ENCODE data around the gene MMP12.
"Not testable (repeated sequence)": the region's sequence is repeated elsewhere in the genome, so short reads cannot be mapped to it uniquely, and the experiment has no call there.

MMP12 gene

DNA sequence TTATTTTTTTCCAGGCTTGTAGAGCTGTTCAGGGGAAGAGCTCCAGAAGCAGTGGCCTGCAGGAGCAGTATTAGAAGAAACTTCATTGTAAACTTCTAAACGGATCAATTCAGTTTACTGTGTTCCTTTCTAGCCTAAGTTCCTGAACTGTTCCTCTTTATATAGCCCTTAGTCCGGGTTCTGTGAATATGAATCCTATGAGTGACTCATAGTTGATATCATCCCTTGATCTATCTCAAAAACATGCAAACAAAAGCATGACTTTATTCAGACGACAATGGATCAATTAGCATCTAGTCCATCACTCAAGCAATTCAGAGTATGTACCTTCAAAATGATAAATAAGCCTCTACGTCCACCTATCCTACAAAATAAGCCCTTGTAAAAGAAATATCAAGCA, at the start of gene MMP12:
Gene MMP12, minus strand, starts transcription at position 131 of the 400 bp plus-strand sequence. Its CDS starts 45 bp downstream, at position 86.
- FAIRE-seq (no peak), DNase-seq (ENCODE audit: extremely low spot score, insufficient read length, low read depth) (no peak)

DNA sequence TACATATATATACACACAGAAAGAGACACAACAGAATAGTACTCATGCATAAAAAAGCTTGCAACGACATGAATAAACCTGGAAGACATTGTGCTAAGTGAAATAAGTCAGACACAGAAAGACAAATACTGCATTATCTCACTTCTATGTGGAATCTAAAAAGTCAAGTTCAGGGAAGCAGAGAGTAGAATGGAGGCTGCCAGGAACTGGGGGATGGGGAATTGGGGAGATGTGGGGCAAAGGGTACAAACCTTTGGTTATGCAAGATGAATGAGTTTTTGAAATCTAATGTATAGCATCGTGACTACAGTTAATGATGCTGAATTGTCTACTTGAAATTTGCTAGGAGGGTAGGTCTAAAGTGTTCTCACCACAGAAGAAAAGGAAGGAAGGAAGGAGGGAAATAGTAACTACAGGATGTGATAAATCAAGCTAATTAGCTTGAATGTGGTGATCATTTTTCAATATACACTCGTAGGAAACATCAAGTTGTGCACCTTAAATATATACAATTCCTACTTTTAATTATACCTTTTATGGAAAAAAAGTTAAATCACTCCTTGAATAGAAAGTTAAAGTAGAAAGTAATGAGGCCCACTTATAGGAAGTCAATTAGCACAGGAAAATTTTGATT, 46.9 kb upstream of the MMP12 start:
- FAIRE-seq = no peak

GRCh38 chr11:102920118-102920684, 45.4 kb upstream of the MMP12 start:
- DNase-seq (ENCODE audit: extremely low spot score, insufficient read length, low read depth) (no peak), FAIRE-seq (peak; percentile 62)

More for the DNA sequence above, 46.9 kb upstream of the MMP12 start:
- DNase-seq (ENCODE audit: extremely low spot score, insufficient read length, low read depth) = no peak

- FAIRE-seq (no peak), DNase-seq (ENCODE audit: extremely low spot score, insufficient read length, low read depth) (no peak)
Observed at GRCh38 chr11:102915044-102915375, 40.2 kb upstream of the MMP12 start.

- FAIRE-seq = no peak
- DNase-seq (ENCODE audit: extremely low spot score, insufficient read length, low read depth) = no peak
Observed at GRCh38 chr11:102914238-102915043, 39.7 kb upstream of the MMP12 start.

DNA sequence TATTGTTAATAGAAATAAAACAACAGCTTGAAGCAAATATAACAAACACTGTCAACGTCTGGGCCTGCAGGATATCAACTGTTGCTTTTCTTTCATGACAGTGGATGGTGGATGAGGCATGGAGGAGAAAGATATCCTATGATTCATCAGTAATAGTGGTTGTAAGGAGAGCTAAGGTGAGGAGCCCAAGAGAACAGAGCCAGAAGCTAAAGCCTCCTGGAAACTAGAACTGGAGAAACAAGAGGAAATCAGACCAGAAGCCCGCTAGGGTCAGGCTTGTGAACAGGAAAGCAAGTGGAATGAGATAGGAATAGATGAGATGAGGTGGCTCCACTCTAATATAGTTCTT, 37.7 kb upstream of the MMP12 start:
- no peak for DNase-seq (ENCODE audit: extremely low spot score, insufficient read length, low read depth)
- FAIRE-seq = no peak

GRCh38 chr11:102911758-102912481, 37.1 kb upstream of the MMP12 start:
- FAIRE-seq (no peak), DNase-seq (ENCODE audit: extremely low spot score, insufficient read length, low read depth) (no peak)

- not testable (repeated sequence) for DNase-seq (ENCODE audit: extremely low spot score, insufficient read length, low read depth); FAIRE-seq
Observed at GRCh38 chr11:102905848-102906247, 31.1 kb upstream of the MMP12 start.

DNA sequence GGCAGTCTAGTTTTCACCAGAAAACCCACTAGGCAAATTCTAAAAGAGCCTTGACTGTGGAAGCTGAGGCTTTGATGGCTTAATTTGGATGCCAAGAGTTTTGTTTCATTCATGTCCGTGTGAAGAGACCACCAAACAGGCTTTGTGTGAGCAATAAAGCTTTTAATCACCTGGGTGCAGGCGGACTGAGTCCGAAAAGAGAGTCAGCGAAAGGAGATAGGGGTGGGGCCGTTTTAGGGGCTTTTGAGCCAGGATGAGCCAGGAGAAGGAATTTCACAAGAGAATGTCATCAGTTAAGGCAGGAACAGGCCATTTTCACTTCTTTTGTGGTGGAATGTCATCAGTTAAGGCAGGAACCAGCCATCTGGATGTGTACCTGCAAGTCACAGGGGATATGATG, 29.1 kb upstream of the MMP12 start:
- DNase-seq (ENCODE audit: extremely low spot score, insufficient read length, low read depth); FAIRE-seq: not testable (repeated sequence)

- no peak for DNase-seq (ENCODE audit: extremely low spot score, insufficient read length, low read depth)
Observed at GRCh38 chr11:102900346-102900745, 25.6 kb upstream of the MMP12 start.

DNA sequence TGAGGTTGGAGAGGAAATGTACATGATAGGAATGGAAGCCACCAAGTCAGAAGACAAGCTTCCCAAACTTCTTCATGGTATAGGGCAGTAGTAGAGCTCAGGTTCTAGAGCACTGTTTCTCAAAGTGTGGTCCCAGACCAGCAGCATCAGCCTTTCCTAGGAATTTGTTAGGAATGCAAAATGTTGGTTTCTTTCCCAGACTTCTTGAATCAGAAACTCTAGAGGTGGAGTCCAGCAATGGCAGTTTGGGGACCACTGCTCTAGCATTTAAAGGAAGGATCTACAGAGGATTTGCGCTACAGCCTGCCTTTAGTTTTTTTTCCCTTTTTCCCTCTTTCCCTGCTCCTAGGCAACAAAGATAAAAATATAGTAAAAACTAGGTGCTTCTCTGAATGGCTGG, 17.0 kb upstream of the MMP12 start:
- DNase-seq (ENCODE audit: extremely low spot score, insufficient read length, low read depth) = no peak
- no peak for FAIRE-seq

More at GRCh38 chr11:102900346-102900745, 25.6 kb upstream of the MMP12 start:
- no peak for FAIRE-seq

DNA sequence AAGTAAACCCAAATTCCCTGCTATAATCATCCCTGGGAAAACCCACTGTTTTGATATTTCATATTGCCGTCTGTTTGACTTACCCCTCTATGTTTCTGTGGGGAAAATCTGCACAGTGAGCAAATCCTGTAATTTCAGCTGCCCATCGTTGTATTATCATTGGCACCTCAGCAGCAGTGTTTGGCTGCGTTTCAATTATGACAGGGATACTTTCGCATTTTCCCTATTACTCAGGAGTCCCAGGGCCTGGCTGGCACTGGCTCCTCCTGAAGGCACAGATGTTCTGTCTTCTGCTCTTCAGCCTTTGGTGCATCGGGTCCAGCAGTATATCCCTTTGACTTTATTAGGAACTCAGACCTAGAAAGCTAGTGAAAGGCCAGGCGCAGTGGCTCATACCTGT, 12.2 kb upstream of the MMP12 start:
- DNase-seq (ENCODE audit: extremely low spot score, insufficient read length, low read depth) = no peak
- FAIRE-seq = no peak

GRCh38 chr11:102883141-102883540, 8.4 kb upstream of the MMP12 start:
- FAIRE-seq = no peak
- no peak for DNase-seq (ENCODE audit: extremely low spot score, insufficient read length, low read depth)

GRCh38 chr11:102882389-102883024, 7.7 kb upstream of the MMP12 start:
- FAIRE-seq = peak; percentile 63

GRCh38 chr11:102879801-102880200, 5.0 kb upstream of the MMP12 start:
- DNase-seq (ENCODE audit: extremely low spot score, insufficient read length, low read depth) (no peak), FAIRE-seq (no peak)

More at GRCh38 chr11:102882389-102883024, 7.7 kb upstream of the MMP12 start:
- no peak for DNase-seq (ENCODE audit: extremely low spot score, insufficient read length, low read depth)

DNA sequence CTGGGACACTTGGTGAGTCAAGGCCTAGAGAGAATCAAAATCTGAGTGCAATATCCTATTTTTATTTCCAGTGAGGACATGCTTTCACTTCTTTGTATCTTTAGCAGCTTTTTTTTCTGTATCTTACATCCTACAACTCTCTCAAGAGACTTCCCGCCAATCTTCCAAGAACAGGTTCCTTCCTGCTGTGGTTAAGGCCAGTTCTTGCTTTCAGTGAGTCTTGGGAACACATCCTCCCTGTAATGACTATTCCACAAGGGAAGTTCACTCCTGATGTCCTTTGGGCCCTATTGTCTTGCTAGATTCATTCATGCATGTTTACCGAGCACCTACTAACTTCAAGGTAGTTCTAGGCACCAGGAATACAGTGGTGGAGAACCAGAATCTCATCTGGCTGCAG, 3.8 kb upstream of the MMP12 start:
- no peak for DNase-seq (ENCODE audit: extremely low spot score, insufficient read length, low read depth)
- FAIRE-seq = no peak

DNA sequence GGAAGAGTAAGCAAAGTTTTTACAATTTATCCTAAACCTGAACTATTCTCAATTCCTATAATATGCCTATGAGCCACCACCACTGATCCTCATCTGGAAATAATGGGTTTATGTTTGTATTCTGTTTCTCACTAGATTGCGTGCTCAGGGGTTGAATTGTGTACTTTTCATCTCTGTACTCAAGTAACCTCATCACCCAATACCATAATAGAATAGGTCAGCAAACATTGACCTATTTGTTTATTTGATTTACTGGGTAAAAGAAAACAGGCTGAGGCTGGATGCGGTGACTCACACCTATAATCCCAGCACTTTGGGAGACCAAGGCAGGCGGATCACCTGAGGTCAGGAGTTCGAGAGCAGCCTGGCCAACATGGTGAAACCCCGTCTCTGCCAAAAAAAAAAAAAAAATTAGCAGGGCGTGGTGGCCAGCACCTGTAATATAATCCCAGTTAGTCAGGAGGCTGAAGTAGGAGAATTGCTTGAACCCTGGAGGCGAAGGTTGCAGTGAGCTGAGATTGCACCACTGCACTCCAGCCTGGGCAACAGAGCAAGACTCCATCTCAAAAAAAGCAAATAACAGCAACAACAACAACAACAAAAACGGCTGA, 5.3 kb downstream of the MMP12 start:
- not testable (repeated sequence) for FAIRE-seq; DNase-seq (ENCODE audit: extremely low spot score, insufficient read length, low read depth)

DNA sequence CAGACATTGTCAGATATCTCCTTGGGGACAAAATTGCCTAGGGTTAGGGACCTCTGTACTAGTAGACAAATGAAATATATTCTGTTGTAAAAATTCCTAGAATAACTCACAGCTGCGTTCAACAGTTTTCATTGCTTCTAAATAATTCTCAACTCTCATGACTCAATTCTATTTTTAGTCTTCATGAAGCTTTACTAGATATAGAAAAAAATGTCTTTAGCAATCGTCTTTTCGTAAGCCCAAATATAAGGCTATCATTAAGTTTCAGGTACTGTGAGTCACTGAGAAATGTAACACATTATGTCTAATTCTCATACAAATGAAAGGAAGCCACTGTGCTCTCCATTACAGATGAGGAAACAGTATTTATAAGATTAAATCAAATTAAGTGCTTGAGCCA, 6.4 kb downstream of the MMP12 start:
- DNase-seq (ENCODE audit: extremely low spot score, insufficient read length, low read depth) (no peak), FAIRE-seq (no peak)

DNA sequence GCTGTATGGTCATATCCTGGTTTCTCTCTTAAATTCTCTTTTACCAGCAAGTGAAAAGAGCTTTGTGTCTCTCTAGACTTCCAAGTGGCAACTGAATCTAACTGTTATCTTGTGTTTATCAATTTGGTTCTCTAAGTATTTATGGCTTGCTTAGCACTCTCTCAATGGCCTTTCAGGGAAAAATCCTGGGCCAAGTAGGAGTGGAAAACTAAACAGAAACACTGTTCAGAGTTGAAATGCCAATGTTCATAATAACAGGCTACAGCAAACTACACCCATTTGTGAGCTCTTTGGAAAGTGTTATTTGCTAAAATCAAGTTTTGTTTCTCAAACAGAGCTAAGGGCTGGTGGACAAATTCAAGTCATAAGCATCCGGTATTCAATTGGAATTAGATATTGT, 10.1 kb downstream of the MMP12 start:
- FAIRE-seq = no peak
- DNase-seq (ENCODE audit: extremely low spot score, insufficient read length, low read depth) = no peak

DNA sequence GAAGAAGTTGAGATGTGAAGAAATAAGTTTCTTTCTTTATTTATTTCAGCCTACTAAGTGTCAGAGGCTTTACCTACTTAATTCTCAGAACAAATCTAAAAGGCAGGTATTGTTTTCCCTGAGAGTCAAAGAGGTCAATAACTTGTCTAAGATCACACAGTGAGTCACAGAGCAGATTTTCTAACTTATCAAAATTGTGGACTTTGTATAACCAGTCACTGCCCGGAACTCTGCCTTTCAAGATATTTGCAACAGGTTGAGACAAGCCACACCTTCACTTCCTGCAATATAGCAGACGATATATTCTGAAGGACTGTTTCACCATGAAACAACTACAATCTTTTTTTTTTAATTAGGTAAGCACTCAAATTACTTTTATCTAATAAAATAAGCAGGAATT, 20.8 kb downstream of the MMP12 start:
- FAIRE-seq = no peak

More for the DNA sequence above, 20.8 kb downstream of the MMP12 start:
- DNase-seq (ENCODE audit: extremely low spot score, insufficient read length, low read depth) = no peak
